ENCODE results near the gene STAC.

STAC gene

GRCh38 chr3:36514171-36514570 lies 133.9 kb downstream of the STAC start:
- ChIA-PET POLR2A (ENCODE audit: low non-redundant PET) (no interaction called here), CTCF (no interaction called here)
- TF ChIP-seq CTCF (conservative IDR thresholded peaks at IDR 0.05; ENCODE audit: low read depth) = no peak
- H3K27ac ChIP-seq = no peak overlapping the region
- DNase-seq (ENCODE audit: low spot score) = no peak

GRCh38 chr3:36519682-36520081 lies 139.4 kb downstream of the STAC start:
- no peak overlapping the region for H3K27ac ChIP-seq
- no peak for DNase-seq (ENCODE audit: low spot score)
- ChIA-PET POLR2A (ENCODE audit: low non-redundant PET) (no interaction called here), CTCF (interaction anchor here (0.6 kb wide), 1 partner anchor 13 kb away, joined by 4 read pairs; no protein-coding TSS in a partner anchor)
- no peak for TF ChIP-seq CTCF (conservative IDR thresholded peaks at IDR 0.05; ENCODE audit: low read depth)

- no peak for DNase-seq (ENCODE audit: low spot score)
- TF ChIP-seq CTCF (conservative IDR thresholded peaks at IDR 0.05; ENCODE audit: low read depth) = no peak
- H3K27ac ChIP-seq = no peak overlapping the region
- CTCF ChIA-PET = no interaction called here
- POLR2A ChIA-PET (ENCODE audit: low non-redundant PET) = no interaction called here
Observed at GRCh38 chr3:36520241-36521006, 140.1 kb downstream of the STAC start.

- POLR2A ChIA-PET (ENCODE audit: low non-redundant PET) = no interaction called here
- no peak overlapping the region for H3K27ac ChIP-seq
- DNase-seq (ENCODE audit: low spot score) = no peak
- TF ChIP-seq CTCF (conservative IDR thresholded peaks at IDR 0.05; ENCODE audit: low read depth) = no peak
- CTCF ChIA-PET = no interaction called here
Observed at GRCh38 chr3:36521007-36521379, 140.7 kb downstream of the STAC start.

- CTCF ChIA-PET = no interaction called here
- POLR2A ChIA-PET (ENCODE audit: low non-redundant PET) = no interaction called here
- H3K27ac ChIP-seq = no peak overlapping the region
- DNase-seq (ENCODE audit: low spot score) = no peak
- no peak for TF ChIP-seq CTCF (conservative IDR thresholded peaks at IDR 0.05; ENCODE audit: low read depth)
Observed at GRCh38 chr3:36524560-36524959, 144.3 kb downstream of the STAC start.

- POLR2A ChIA-PET (ENCODE audit: low non-redundant PET) = no interaction called here
Observed at GRCh38 chr3:36525115-36525801, 145.0 kb downstream of the STAC start.

More at GRCh38 chr3:36525115-36525801, 145.0 kb downstream of the STAC start:
- TF ChIP-seq CTCF (conservative IDR thresholded peaks at IDR 0.05; ENCODE audit: low read depth) = no peak
- no peak overlapping the region for H3K27ac ChIP-seq
- DNase-seq (ENCODE audit: low spot score) = peak; percentile 3
- CTCF ChIA-PET = no interaction called here
